ENCODE data around the gene RNU6-9.

RNU6-9 gene

GRCh38 chr19:899336-900042 is 6.2 kb downstream of the RNU6-9 start:
- DNase-seq = no peak

GRCh38 chr19:900043-900301 is 6.7 kb downstream of the RNU6-9 start:
- no peak for DNase-seq

- no peak for DNase-seq
Observed at GRCh38 chr19:900302-901111, 7.2 kb downstream of the RNU6-9 start.

- DNase-seq = no peak
Observed at GRCh38 chr19:901216-902092, 8.2 kb downstream of the RNU6-9 start.

- DNase-seq = no peak
Observed at GRCh38 chr19:902093-902370, 8.7 kb downstream of the RNU6-9 start.

- no peak for DNase-seq
Observed at GRCh38 chr19:902446-903226, 9.4 kb downstream of the RNU6-9 start.

- peak in 1 of 2 experiments; percentile 46 for DNase-seq
Observed at GRCh38 chr19:903266-903797, 10.0 kb downstream of the RNU6-9 start.

- DNase-seq = no peak
Observed at GRCh38 chr19:904545-904944, 11.3 kb downstream of the RNU6-9 start.

GRCh38 chr19:906480-906879 is 13.2 kb downstream of the RNU6-9 start:
- no peak for DNase-seq

GRCh38 chr19:907183-907853 is 14.0 kb downstream of the RNU6-9 start:
- DNase-seq = no peak

GRCh38 chr19:911197-912033 is 18.1 kb downstream of the RNU6-9 start:
- no peak for DNase-seq

GRCh38 chr19:912181-913079 is 19.1 kb downstream of the RNU6-9 start:
- no peak for DNase-seq

GRCh38 chr19:913080-913748 is 19.9 kb downstream of the RNU6-9 start, which contains the start of gene R3HDM4:
R3HDM4 (minus strand) TSS chr19:913219; CDS start chr19:913157, 62 bp downstream.
- peak in 1 of 2 experiments; percentile 52 for DNase-seq

GRCh38 chr19:916645-917322 is 23.5 kb downstream of the RNU6-9 start:
- DNase-seq = no peak

- no peak for DNase-seq
Observed at GRCh38 chr19:917323-918151, 24.3 kb downstream of the RNU6-9 start, which contains the start of gene KISS1R. KISS1R (plus strand) TSS chr19:917333; CDS start chr19:917503, 170 bp downstream.

GRCh38 chr19:918152-918437 is 24.8 kb downstream of the RNU6-9 start:
- no peak for DNase-seq

- no peak for DNase-seq
Observed at GRCh38 chr19:918481-919198, 25.4 kb downstream of the RNU6-9 start.

Measured in NCI-H187 (cell line).